CD4-positive, alpha-beta T cell treated with Interferon gamma for 1 hour (primary cell): ENCODE results near the gene NPNT.

Experiments used
- DNase-seq: peaks from one replicate; pipeline ENCODE4 v3.0.0-alpha.2; 2020

The NPNT gene

GRCh38 chr4:105972946-105973621 lies 77.8 kb downstream of the NPNT start:
- DNase-seq, result no peak

GRCh38 chr4:105976915-105977314 lies 81.6 kb downstream of the NPNT start:
- DNase-seq, result no peak

GRCh38 chr4:105978684-105979296 lies 83.5 kb downstream of the NPNT start:
- no peak for DNase-seq

- no peak for DNase-seq
These were observed 84.2 kb downstream of the NPNT start for GRCh38 chr4:105979506-105979905.

GRCh38 chr4:105988671-105989070 lies 93.4 kb downstream of the NPNT start:
- no peak for DNase-seq

- DNase-seq, result no peak
These were observed 94.4 kb downstream of the NPNT start for GRCh38 chr4:105989485-105990242.

- DNase-seq, result no peak
These were observed 95.7 kb downstream of the NPNT start for GRCh38 chr4:105990933-105991332.

GRCh38 chr4:105991726-105992125 lies 96.5 kb downstream of the NPNT start:
- no peak for DNase-seq

GRCh38 chr4:105992641-105993305 lies 97.5 kb downstream of the NPNT start:
- no peak for DNase-seq

- no peak for DNase-seq
These were observed 98.8 kb downstream of the NPNT start for GRCh38 chr4:105994061-105994460.

- DNase-seq, result no peak
These were observed 99.7 kb downstream of the NPNT start for GRCh38 chr4:105994841-105995501.

- DNase-seq, result no peak
These were observed 101.6 kb downstream of the NPNT start for GRCh38 chr4:105996845-105997244.

GRCh38 chr4:105998171-105999063 lies 103.1 kb downstream of the NPNT start:
- DNase-seq, result no peak

GRCh38 chr4:106002994-106003393 lies 107.7 kb downstream of the NPNT start:
- no peak for DNase-seq

- DNase-seq, result no peak
These were observed 115.5 kb downstream of the NPNT start for GRCh38 chr4:106010761-106011160.

GRCh38 chr4:106011387-106011786 lies 116.1 kb downstream of the NPNT start:
- no peak for DNase-seq

- no peak for DNase-seq
These were observed 122.7 kb downstream of the NPNT start for GRCh38 chr4:106017975-106018374.

- DNase-seq, result no peak
These were observed 124.5 kb downstream of the NPNT start for GRCh38 chr4:106019771-106020170.
